Embryonic facial prominence (tissue), 1 donor: Measurements from ENCODE around the gene SH2D7.

Experiments used
- DNase-seq: peaks from one replicate; pipeline ENCODE4 v3.0.0-alpha.2; 2016; ENCODE audit errors: extremely low spot score

The SH2D7 gene

DNA sequence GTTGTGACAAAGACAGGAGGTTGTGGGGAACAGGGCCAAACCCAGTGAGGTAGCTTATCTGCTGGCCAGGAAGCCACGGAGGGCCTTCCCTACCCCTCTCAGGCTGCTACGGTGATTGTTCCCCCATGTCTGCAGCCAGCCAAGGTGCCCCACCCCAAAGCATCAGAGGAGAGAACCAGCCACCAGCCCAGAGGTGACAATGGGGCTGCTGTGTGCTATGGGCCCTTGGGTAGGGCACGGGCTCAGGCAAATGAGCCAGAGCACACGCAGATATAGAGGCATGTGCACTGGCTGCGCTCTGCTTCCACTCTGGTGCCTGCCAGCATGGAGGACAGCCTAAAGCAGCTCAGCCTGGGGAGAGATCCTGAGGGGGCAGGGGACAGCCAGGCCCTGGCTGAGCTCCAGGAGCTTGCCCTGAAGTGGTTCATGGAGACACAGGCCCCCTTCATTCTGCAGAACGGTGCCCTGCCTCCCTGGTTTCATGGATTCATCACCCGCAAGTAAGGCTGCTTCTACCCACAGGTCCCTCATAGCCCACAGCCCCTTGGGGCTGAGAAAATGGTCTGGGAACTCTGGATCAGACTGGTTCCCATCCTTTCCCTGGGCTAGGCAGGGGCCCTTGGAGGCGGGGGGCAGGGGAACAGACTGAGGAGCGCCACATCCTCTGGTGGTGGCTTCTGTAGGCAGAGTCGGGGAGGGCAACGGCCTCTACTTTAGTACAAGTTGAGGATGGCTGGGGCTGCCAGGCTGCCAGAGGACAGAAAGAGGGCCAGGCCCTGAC is at the start of gene SH2D7:
SH2D7 (plus strand) TSS at position 301 of the 781 bp plus-strand sequence; CDS start at position 325, 24 bp downstream.
- DNase-seq, result no peak

DNA sequence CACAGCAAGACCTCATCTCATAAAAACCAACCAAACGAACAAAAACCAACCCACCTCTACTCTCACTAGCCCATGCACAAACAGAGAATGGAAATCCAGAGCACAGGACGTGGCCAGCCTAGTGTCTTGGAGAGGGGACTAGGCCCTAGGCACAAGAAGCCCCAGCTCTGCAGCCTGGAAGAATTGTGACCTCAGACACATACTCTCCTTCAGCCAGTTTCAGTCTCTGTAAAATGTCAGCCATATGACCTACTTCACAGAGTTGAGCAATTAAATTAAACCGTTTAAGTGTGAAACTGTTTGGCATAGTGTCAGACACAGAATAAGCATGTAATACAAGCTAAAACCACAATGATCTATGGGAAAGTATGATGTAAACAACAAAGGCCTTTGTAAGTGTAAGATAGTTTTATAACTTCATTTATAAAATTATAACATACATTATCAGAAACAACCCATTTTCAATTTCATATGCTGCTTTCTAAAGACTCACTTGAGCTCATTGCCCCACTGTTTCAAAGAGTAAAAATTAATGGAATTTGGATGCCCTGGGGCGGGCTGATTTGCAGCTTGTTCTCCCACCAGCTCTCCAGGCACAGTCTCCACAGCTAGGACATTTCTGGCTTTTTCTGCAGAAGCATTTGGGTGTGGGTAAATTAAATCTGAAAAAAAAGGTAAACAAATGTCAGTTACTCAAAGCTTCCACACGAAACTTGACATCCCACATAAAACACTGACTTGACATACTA is 47.8 kb upstream of the SH2D7 start:
- no peak for DNase-seq

DNA sequence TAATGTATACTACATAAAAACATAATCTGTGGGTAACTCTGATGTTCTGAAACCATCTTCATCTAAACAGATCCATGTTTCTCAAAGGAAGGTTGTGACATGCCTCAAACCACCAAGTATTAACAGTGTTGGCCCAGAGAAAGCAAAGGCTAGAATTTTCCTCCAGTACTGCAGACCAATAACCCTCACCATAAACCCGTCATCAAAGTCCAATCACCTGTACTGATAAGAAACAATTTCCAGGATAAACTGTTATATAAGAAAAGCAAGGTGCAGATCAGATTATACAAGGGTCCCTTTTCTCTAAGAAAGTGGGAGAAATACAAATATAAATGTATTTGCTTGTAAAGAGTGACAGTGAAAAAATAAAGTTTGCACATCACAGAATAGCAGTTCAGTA is 47.2 kb upstream of the SH2D7 start:
- DNase-seq, result no peak

DNA sequence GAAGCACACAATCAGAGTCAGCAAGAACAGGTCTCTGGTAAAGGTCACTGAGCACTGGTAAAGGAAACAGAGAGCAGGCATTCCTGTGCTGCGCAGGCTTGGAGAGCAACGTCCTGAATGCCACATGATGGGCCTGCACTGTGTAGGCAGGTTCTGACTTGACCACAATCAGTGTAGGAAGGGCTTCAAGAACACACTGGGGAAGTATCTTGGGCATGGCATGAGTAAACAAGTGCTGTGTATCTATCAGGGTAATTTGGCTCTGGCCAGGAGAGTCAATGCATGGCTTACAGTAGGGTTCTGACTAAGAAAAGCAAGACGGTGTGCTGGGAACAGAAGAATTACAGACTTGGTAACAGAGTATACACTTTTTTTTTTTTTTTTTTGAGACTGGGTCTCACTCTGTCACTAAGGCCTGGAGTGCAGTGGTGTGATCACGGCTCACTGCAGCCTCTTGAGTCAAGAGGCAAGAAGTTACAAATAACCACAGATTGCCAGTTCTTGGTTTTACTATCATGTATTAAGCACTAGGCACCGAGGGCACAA is 45.5 kb upstream of the SH2D7 start:
- no peak for DNase-seq

DNA sequence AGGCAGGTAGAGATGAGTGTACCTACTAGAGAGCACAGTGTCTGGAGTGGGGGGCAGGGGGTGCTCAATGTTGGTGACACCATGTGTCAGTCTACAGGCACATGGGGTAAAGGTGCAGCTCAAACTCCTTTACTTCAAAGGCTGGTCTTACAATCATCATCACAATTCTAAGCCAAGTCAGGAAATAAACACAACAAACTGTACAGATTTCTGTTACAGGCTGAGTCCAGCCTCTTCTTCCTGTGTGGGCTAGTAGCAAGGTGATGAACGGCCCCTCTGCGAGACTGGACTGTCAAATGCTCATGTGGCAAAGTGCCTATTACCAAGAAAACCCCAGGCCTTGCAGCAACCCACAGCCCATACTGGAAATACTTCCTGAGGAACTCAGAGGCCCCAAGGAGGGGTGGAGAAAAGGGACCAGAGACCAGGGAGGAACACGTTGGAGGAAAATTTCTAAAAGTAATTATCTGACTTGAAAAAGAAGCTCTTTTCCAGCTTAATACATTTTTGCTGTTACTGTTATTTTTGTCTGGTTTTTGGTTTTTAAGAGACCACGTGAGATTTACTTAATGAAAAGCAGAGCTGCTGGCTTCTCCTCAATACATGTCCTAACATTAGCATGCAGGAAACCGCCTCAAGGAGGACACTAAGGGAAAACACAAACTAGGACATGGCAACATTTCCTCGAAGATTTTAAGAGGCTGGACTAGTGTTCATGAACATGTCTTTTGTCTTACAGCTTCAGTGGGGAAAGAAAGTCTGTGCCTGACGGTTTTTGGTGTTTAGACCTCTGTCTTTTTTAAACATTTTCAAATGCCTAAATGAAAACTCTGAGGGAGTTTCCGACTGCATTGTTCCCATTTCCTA is 44.4 kb upstream of the SH2D7 start:
- DNase-seq, result peak; percentile 79

DNA sequence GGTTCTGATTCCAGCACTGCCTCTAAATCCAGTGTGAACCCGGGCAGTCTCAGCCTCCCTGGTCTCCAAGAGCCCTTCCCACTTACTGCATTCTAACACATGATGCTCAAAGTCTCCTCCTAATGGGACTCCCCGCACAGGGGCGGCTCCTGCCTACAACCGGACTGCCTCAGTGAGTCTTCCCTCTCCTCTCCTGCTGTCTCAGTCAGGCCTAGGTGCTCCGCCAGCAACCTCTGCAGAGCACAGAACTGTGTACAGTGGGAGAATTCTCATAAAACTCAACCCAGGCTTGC is 43.8 kb upstream of the SH2D7 start:
- DNase-seq, result no peak

DNA sequence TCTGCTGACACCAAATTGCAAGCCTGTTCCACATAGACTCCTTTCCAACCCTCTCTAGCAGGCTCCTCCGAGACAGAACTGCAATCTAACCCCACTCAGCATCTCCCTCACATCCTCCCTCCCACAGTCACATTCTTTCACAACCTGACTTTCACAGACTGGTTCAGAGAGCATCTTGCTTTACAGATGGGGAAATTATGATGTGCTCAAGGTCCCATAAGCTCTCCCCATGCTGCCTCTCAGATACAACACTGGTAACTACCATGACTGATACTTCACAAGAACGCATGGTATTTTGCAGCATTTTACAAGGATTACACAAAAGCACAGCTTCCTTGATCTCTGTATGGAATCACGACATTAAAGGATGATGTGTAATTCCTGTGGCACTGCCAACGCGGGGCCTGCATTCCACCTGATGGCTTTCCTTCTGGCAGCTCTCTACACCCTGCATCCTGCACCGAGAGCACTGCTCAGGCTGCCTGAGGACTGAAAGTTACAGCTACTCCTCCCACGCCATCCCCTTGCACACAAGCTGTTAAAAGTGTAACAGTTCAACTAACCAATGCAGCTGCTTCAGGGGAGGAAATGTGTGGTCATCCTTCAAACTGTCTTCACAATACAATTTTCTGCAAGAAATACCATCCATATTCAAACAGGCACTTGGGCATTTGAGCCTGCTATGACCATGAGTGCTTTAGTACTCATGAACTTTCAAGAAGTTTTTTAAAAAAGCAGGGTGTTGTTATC is 42.5 kb upstream of the SH2D7 start:
- DNase-seq, result no peak

DNA sequence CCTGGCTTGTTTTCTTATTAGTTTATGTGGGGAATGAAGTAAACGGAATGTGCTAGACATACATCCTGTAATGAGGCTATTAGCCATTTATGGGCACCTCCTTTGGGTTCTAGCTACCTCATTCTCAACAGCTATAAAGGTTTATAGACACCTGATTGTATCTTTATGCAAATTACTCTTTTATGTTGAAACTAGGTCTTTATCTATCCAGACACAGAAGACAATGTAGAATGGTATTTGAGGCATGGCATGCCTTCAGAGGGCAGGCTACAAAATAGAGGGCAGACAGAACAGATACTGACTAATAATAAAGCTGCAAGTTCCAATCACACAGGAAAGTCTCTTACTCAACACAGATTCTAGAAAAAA is 41.9 kb upstream of the SH2D7 start:
- no peak for DNase-seq

DNA sequence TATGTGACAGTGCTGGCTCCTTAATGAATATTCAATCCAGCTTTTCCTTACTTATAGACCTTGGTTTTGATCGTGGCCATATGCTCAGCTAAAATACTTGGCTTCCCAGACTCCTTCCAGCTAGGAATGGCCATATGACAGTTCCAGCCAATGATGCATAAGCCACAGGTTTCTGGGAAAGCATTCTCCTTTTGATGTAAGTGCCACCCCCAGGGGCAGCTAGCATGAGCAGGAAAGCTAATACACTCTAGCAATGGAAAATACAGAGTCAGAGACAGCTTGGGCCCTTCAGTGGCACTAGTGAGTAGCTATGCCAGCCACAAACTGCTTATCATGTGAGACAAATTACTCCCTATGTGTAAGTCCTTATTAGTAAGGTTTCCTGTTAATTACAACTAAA is 41.5 kb upstream of the SH2D7 start:
- no peak for DNase-seq

DNA sequence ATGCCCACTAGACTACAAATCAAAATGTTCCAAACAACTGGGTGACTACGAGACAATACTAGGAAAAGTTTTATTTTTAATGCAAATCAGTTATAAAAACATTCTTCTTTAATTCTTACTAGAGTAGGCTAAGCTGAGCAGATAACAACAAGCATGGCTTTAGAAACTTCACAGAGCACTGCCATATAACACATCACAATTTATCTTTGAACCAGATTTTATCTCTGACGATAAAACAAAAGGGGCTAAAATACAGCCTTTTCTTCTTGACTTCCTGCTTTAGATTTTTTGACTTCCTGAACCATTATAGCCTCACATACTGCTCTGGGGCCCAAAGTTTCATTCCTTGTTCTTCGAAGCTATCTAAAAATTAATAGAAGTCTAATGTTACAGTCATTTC is 40.8 kb upstream of the SH2D7 start:
- no peak for DNase-seq

DNA sequence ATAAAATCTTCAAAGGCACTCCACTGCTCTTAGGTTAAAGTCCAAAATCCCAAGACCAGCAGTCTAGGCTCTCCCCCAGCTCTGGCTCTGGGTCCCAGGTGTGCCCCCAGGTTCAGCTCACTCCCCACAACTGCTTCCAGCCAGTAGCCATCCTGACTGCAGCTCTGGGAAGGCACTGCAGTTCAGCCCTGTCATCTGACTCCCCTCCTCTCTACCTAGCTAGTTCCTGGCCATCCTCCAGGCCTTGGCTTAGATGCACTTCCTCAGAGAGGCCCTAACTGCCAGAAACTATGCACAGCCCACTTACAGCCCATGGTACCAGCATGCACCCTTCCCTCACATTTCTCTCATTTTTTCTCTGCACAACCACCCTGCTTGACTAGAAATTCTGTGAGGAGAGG is 40.4 kb upstream of the SH2D7 start:
- DNase-seq, result no peak

DNA sequence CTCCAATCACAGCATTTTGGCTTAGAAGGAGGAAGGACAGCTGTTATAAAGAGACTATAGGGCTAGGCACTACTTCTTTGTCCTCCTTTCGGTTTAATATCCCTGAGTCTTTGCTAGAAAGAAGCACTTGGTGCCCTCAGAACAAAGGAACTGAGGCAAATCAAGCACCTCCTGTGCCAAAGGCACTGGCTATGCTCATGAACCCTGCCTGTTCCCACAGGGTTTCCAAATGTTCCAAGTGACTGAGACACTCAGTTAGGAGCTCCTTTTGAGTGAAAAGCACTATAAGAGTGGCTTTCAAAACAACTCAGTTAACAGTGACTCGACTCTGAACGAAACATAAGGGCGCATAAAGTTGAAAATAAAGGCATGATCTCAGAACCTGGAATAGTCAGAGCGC is 39.8 kb upstream of the SH2D7 start:
- DNase-seq, result no peak

DNA sequence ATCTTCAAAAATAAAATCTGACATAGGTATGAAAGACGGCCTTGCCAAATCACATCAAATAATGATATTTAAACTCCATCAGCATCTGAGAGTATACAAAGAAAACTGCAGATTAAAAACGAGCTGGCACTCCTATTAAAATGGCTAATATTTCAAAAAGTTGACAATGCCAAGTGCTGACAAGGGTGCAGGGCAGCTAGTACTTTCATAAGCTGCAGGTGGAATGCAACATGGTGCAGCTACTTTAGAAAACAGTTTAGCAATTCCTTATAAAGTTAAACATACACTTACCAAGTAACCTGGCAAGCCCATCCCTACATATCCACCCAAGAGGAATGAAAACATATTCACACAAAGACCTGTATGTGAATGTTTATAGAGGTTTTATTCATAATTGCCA is 37.8 kb upstream of the SH2D7 start:
- DNase-seq, result no peak

DNA sequence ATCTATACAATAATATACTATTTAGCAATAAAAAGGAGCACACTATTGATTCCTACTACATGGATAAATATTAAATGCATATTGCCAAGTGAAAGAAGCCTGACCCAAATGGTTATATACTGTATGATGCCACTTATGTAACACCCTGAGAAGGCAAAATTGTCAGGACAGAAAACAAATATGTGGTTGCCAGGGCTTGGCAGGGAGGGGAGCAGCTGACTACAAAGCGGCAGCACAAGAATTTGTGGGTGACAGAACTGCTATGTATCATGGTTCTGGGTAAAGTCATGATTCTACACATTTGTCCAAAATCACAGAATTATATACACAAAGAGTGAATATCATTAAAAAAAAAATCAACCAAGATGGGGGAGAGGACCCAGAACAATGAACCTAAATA is 37.4 kb upstream of the SH2D7 start:
- no peak for DNase-seq

DNA sequence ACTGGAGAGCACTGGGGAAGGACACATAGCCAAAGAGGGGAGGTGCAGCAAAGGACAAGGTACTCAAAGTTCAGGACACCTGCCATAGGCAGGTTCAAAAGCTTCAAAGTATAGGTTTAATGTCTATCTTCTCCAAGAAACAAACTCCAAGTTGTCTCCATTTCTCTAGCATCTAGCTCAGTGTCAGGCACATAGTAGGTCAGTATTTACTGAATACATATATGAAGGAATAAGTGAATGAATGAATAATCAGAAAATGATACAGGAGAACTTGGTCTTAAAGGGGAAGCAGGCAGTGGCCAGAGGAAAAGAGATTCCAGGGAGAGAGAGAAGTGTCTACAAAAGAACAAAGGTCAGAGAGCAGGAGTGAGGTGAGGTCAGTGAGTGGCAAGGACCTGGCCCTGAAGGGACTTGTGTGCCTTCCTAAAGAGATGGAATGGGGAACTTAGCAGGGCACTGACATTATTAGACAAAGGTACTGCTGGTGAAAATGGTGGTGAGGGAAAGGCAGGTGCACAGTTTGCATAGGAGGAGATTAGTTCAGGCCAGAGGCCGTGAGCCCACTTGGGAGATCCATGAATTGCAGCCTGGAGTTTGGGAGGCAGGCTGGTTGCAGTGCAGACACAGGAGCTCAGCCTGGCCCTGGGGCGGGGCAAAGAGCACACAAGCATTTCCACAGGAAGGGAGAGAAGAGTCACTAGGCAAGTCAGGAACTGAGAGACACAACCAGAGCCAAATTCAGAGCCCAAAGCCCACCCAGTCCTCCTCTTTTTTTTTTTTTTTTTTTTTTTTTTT is 36.2 kb upstream of the SH2D7 start:
- DNase-seq, result no peak

DNA sequence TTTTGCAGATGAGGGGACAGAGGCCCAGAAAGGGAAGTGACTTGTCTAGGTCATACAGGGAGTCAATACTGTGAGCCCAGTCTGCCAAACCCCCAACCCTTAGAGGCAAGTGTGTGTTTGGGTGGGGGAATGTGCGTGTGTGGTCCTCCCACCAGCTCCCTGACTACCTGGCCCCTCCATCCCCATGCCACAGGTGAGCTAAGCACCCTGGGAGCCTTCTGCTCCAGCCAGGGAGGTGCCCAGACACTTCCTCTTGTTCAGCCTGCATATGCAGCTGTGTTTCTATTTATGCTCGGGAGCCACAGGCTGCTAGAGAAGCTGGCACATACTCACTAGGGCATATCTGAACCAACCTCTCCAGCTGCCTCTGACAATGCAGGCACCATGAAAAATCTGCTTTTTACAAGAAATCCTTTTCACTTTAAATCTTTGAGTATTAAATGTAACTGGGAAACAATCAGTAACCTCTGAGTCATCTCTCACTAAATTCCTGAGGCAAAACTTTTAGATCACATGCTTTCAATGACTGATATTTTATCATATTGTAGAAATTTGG is 35.6 kb upstream of the SH2D7 start:
- DNase-seq, result no peak

DNA sequence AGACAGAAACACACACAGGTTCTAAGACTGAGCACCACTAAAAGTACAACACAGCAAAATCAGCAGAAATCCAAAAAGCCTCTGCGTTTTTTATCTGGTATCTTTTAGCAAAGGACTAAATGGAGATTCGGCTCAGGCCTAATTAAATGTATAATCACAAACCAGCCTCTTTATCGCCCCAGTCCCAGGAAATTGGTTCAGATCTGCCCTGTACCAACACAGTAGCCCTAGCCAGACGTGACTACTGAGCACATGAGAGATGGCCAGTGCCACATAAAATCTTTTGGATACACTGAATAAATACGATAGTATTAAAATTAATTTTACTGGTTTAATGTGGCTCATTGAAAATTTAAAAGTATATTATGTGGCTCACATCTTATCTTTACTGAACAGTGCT is 34.6 kb upstream of the SH2D7 start:
- DNase-seq, result no peak

DNA sequence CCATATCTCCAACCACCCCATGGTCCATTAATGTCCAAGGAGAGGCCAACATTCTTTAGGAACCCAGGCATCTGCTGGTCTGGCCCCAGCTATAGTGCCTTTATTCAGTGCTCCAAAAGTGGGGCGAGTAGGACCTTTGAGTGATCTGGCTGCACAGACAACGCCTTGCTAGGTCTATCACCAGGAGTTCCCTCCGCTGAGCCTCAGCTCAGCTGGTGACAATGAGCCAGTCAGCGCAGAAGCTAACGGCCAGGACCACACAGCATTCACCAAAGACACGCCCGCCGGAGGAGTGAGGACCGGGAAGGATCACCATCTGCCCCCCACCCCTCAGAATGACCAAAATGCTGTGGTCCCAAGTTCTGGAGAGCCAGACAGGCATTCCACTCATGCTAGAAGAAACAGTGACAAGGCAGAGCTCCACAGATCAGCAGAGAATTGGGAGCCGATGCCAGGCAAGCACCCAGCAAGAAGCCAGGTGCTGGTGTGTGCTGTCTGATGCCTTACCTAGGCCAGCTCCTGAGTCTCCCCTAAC is 33.9 kb upstream of the SH2D7 start:
- DNase-seq, result no peak

DNA sequence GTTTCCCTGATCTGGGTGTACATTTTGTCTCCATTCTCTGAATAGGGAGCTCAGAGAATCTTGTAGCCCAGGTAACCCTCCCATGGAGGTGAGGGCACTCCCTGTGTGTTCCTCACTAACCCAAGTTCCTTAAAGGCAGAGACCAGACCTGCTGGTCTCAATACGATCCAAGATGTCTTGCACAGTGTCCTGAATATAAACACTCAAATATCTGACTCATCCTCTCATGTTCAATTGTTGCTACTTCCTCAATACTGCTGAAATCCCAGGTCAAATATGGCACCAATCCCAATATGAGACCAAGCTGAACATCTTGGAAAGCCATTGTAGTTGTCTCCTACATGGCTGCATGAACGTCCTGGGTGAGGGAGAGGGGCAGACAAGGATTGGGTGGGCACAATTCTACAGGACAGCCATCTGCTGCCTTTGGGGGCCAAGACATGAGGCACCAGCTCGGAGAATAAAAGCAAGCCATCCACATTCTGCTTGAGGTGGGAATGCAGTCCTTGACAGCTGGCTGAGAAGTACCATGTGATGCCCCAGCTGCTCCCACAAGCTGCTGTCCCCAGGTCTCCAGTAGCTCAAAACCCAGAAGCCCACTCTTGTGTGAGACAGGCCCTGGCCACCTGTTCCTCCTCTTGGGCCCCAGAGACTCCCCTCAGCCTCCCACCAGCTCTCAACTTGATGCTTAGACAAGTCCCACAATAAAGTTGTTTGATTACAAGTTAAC is 33.1 kb upstream of the SH2D7 start:
- DNase-seq, result no peak

DNA sequence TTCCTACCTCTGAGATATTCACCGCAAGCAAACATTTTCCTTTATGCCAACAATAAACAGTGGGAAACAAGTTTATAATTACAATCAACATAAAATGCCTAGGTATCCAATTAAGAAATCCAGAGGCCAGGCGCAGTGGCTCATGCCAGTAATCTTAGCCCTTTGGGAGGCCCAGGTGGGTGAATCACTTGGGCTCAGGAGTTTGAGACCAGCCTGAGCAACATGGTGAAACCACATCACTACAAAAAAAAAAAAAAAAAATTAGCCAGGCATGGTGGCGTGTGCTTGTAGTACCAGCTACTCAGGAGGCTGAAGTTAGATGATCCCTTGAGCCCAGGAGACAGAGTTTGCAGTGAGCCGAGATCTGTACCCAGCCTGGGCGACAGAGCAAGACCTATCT is 32.1 kb upstream of the SH2D7 start:
- no peak for DNase-seq
